Common myeloid progenitor, CD34-positive (primary cell): ENCODE results near the gene LMF2.

Experiments used
- CTCF ChIA-PET: fragments of 350-600 bp; sonication (Branson Sonifier 250); formaldehyde crosslinking; loops from one replicate; lab custom pipeline; 2021; ENCODE audit warnings: antibody characterized with exemption; lab: Charles Lee
- POLR2A ChIA-PET: fragments of 350-600 bp; sonication (Branson Sonifier 250); formaldehyde crosslinking; loops from one replicate; lab custom pipeline; 2021; ENCODE audit warnings: antibody characterized with exemption; lab: Charles Lee
- DNase-seq, 3 donors: peaks; one replicate each; pipeline versions ENCODE4 v3.0.0 to v3.0.0-alpha.2; 2013
- H3K27ac ChIP-seq, 2 experiments: 1 replicate in 1 of 2; 2 replicates in 1 of 2; pipeline ENCODE4 v1.7.0; 2013; ENCODE audit warnings: inconsistent platforms in 2 of 2, low read length in 2 of 2, mild to moderate bottlenecking in 2 of 2, low read depth in 1 of 2, moderate library complexity in 1 of 2; ENCODE audit not compliant: severe bottlenecking in 2 of 2, insufficient read depth in 1 of 2, poor library complexity in 1 of 2
- H3K27me3 ChIP-seq, 5 experiments: replicated peaks in 2 of 5; 1 replicate in 3 of 5; 2 replicates in 2 of 5; pipeline versions ENCODE4 v1.6.1 to v1.7.0; 2013; ENCODE audit warnings: low read length in 4 of 5, mild to moderate bottlenecking in 2 of 5, moderate library complexity in 2 of 5, inconsistent platforms in 1 of 5; ENCODE audit not compliant: insufficient read depth in 5 of 5, control insufficient read depth in 4 of 5
- H3K36me3 ChIP-seq, 4 experiments: 1 replicate in 2 of 4; 2 replicates in 2 of 4; pipeline versions ENCODE4 v1.6.1 to v1.7.0; 2013; ENCODE audit warnings: low read length in 3 of 4, control low read depth in 1 of 4, mild to moderate bottlenecking in 1 of 4; ENCODE audit not compliant: control insufficient read depth in 4 of 4, insufficient read depth in 4 of 4
- H3K4me1 ChIP-seq, 4 experiments: 1 replicate in 3 of 4; 2 replicates in 1 of 4; pipeline versions ENCODE4 v1.6.1 to v1.7.1; 2013; ENCODE audit warnings: low read length in 3 of 4, mild to moderate bottlenecking in 3 of 4, control low read depth in 1 of 4, inconsistent platforms in 1 of 4, moderate library complexity in 1 of 4; ENCODE audit not compliant: control insufficient read depth in 4 of 4, insufficient read depth in 4 of 4; ENCODE audit errors: control extremely low read depth in 1 of 4
- H3K4me3 ChIP-seq, 7 experiments: 1 replicate in 4 of 7; 2 replicates in 3 of 7; pipeline versions ENCODE4 v1.5.1 to v1.7.0; 2013; ENCODE audit warnings: mild to moderate bottlenecking in 7 of 7, low read length in 6 of 7, moderate library complexity in 6 of 7, inconsistent platforms in 2 of 7, low read depth in 2 of 7, control low read depth in 1 of 7; ENCODE audit not compliant: insufficient read depth in 4 of 7, control insufficient read depth in 1 of 7; ENCODE audit errors: extremely low read depth in 1 of 7
- H3K9me3 ChIP-seq, 5 experiments: 1 replicate in 4 of 5; 2 replicates in 1 of 5; pipeline versions ENCODE4 v1.6.1 to v1.7.1; 2013; ENCODE audit warnings: low read length in 4 of 5, mild to moderate bottlenecking in 2 of 5, inconsistent platforms in 1 of 5, low read depth in 1 of 5, moderate library complexity in 1 of 5; ENCODE audit not compliant: control insufficient read depth in 4 of 5, insufficient read depth in 2 of 5; ENCODE audit errors: control extremely low read depth in 1 of 5
- WGBS: methylation state at CpG from one replicate; pipeline ENCODE4 v1.1.5; 2013; ENCODE audit not compliant: insufficient coverage; 5-methylcytosine and 5-hydroxymethylcytosine counted together

LMF2 gene

GRCh38 chr22:50508897-50509296 is 1.4 kb upstream of the LMF2 start:
- H3K4me3 ChIP-seq, result peak overlapping the region; percentile 79 to 95 (median 88)
- no peaks in the 10 kb centered on the region for H3K9me3 ChIP-seq
- no peak for DNase-seq
- POLR2A ChIA-PET, result interaction anchor here (1.7 kb wide), 1 partner anchor 13 kb away, joined by 5 read pairs; no protein-coding TSS in a partner anchor
- CTCF ChIA-PET, result interaction anchor here (1.7 to 4.3 kb wide), 2 partner anchors 16 to 194 kb away, joined by 3 to 25 read pairs; partner anchors contain the start of gene SCO2
- peak overlapping the region; percentile 26 to 84 for H3K27ac ChIP-seq
- 43% methylated on average over 2 of the region's 3 CpGs for WGBS
- peaks cover 7 to 24% (median 23%) of the 10 kb centered on the region in 4 experiments for H3K4me1 ChIP-seq
- peaks cover 5 to 19% (median 13%) of the 10 kb centered on the region in 4 experiments for H3K36me3 ChIP-seq
- no peaks in the 10 kb centered on the region for H3K27me3 ChIP-seq

- DNase-seq, result peak; percentile 96 to 98 (median 98)
- Histone ChIP-seq H3K27me3 (no peaks in the 10 kb centered on the region), H3K4me1 (peaks cover 7 to 24% (median 23%) of the 10 kb centered on the region in 4 experiments)
Observed at GRCh38 chr22:50507991-50508884, 736 bp upstream of the LMF2 start, which contains the start of gene NCAPH2. TSS of gene NCAPH2 (plus strand) at chr22:50508224. CDS start at chr22:50508338, 114 bp downstream.

DNA sequence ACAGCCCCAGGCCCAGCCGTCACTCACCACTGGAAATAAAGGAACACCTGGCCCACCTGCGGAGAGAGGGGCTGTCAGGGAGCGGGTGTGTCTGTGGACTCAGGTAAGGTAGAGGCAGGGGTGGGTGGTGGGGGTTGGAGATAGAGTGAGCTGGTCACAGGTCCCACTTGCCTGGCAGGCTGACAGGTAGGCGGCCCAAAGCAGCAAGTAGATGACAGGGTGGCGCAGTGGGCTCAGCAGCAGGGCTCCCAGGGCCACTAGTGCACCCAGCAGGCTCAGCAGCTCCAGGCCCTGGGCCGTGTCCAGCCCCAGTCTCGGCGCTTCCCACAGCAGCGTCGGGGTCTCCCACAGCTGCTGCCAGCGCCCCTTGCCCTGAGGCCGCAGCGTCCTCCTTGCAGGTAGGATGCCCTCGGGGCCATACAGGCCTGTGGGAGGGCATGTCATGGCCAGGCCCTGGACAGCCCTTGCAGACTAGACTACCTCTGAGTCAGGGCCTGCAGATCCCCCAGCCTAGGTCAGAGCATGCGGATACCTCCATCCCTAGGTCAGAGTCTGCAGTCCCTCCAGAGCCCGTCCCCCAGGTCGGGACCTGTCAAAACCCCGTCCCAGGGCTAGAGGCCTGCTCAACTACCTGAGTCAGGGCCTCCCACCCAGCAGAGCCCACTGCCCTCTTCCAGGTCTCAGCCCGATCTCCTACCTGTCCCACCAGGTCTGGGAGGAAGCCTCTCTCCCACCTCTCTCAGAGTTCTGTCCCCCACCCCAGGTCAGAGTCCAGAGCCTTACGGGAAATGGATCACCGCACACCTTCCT is 686 bp downstream of the LMF2 start:
- no peak for DNase-seq
- WGBS, result 43% methylated on average over 13 of the region's 21 CpGs
- Histone ChIP-seq H3K9me3 (no peaks in the 10 kb centered on the region), H3K27me3 (no peaks in the 10 kb centered on the region), H3K4me3 (peak overlapping the region; percentile 82 to 97 (median 89)), H3K36me3 (peaks cover 6 to 29% (median 19%) of the 10 kb centered on the region in 4 experiments), H3K27ac (peak overlapping the region; percentile 66 to 85), H3K4me1 (peaks cover 7 to 24% (median 23%) of the 10 kb centered on the region in 4 experiments)
- ChIA-PET POLR2A (interaction anchor here (1.2 to 1.6 kb wide), 2 partner anchors 20 to 39 kb away, joined by 3 to 9 read pairs; partner anchors contain the start of gene KLHDC7B), CTCF (interaction anchor here (1.3 kb wide), 1 partner anchor 19 kb away, joined by 3 read pairs; the partner anchor contains the start of gene SCO2)

More at GRCh38 chr22:50507991-50508884, 736 bp upstream of the LMF2 start, which contains the start of gene NCAPH2:
- Histone ChIP-seq H3K9me3 (no peaks in the 10 kb centered on the region), H3K36me3 (peaks cover 5 to 24% (median 15%) of the 10 kb centered on the region in 4 experiments), H3K27ac (peak within 1 kb of the TSS; percentile 66 to 85), H3K4me3 (peak within 1 kb of the TSS; percentile 88 to 97 (median 89))
- POLR2A ChIA-PET, result interaction anchor here (0.8 to 1.7 kb wide), 6 partner anchors 14 to 40 kb away, joined by 3 to 9 read pairs (median 4); partner anchors contain the start of gene KLHDC7B
- CTCF ChIA-PET, result interaction anchor here (0.7 to 4.3 kb wide), 5 partner anchors 10 to 195 kb away, joined by 3 to 25 read pairs (median 3); partner anchors contain the start of gene SCO2
- WGBS, result under 1% methylated on average over 45 of the region's 76 CpGs

DNA sequence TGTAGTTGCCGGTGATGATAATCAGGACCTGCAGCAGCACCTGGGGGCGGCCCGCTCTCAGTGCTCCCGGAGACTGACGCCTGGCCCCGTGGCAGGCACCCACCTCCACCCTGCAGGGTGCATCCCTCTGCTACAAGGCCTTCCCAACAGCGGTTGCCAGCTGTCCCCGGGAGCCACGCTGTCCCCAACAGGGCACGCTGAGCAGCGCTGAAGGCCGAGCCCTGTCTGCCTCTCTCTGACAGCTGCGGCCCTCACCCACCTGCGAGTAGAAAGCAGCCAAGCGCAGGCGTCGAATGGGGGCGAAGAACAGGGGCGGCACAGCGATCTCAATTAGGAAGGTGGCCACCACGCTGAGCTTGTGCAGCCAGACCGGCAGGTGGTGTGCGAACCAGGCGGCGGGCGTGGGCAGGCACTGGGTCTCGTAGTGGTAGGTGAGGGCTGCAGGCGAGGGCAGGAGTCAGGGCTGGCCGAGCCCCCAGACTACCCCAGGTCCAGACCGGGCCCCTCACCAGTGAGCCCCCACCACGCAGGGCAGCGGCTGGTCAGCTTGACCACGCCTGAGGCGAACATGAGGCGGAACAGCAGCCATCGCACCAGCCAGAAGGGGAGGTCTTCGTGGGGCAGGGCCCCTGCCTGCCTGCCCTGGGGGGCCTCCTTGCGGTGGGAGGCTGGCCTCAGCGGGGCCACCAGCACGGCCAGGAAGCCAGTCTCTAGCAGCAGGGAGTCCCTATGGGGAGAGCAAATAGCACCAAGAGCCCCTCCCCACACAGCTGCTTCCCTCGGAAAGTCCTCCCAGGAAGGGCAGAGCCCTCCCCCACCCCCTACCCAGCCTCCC is 1.5 kb downstream of the LMF2 start:
- WGBS, result 95% methylated on average over 37 of the region's 41 CpGs

GRCh38 chr22:50505276-50505775 is 2.2 kb downstream of the LMF2 start:
- DNase-seq, result no peak
- POLR2A ChIA-PET, result no interaction called here
- Histone ChIP-seq H3K4me1 (peaks cover 7 to 24% (median 23%) of the 10 kb centered on the region in 4 experiments), H3K27me3 (no peaks in the 10 kb centered on the region), H3K4me3 (no peak overlapping the region), H3K27ac (no peak overlapping the region), H3K36me3 (peaks cover 6 to 29% (median 19%) of the 10 kb centered on the region in 4 experiments), H3K9me3 (no peaks in the 10 kb centered on the region)
- CTCF ChIA-PET, result interaction anchor here (1.3 kb wide), 1 partner anchor 20 kb away, joined by 3 read pairs; the partner anchor contains the start of gene SCO2
- WGBS, result 97% methylated on average over 8 of the region's 14 CpGs

More for the DNA sequence above, 1.5 kb downstream of the LMF2 start:
- no peaks in the 10 kb centered on the region for H3K27me3 ChIP-seq
- peaks cover 7 to 24% (median 23%) of the 10 kb centered on the region in 4 experiments for H3K4me1 ChIP-seq
- H3K27ac ChIP-seq, result no peak overlapping the region
- ChIA-PET POLR2A (no interaction called here), CTCF (interaction anchor here (1.3 kb wide), 1 partner anchor 19 kb away, joined by 3 read pairs; the partner anchor contains the start of gene SCO2)
- H3K4me3 ChIP-seq, result peak overlapping the region in 4 of 7 experiments; percentile 82 to 97 (median 88)
- no peak for DNase-seq
- peaks cover 6 to 29% (median 19%) of the 10 kb centered on the region in 4 experiments for H3K36me3 ChIP-seq
- H3K9me3 ChIP-seq, result no peaks in the 10 kb centered on the region
